ENCODE data around the gene CALML5.

Gene CALML5

GRCh38 chr10:5485948-5486852 is 13.2 kb downstream of the CALML5 start (continued):
- TF ChIP-seq ZNF174 (tag by site-specific recombination; IDR thresholded peaks at IDR 0.05): no peak
- TF ChIP-seq ZNF571 (tag by site-specific recombination; IDR thresholded peaks at IDR 0.05): no peak

DNA sequence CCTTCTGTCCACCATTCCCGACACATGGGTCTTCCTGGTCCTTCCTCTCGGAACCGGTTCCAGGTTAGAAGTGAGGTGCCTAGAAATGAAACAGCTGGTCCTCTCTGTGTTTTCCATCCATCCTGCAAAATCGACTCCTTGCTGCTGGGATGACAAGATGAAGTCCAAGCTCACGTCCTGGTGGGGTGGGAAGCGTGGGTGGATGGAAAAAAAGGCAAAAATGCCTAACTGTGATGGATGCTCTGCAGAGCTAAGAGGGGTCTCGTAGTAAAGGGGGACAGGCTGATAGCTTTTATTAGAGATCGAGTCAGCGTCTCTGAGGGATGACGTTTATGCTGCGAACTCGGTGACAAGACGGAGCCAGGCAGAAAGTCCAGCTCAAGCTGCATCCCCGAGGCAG is 14.1 kb downstream of the CALML5 start:
- H3K4me1 ChIP-seq (ENCODE audit: control insufficient read depth, insufficient read depth, low read length): no peaks in the 10 kb centered on the region
- no peaks in the 10 kb centered on the region for H3K36me3 ChIP-seq (ENCODE audit: control insufficient read depth in 2 of 2, insufficient read depth in 1 of 2, low read length in 2 of 2)
- ChIA-PET POLR2A (no interaction called here), CTCF (interaction anchor here (1.1 to 2.0 kb wide), 2 partner anchors 10 to 138 kb away, joined by 3 to 7 read pairs; no protein-coding TSS in a partner anchor)
- no peak overlapping the region for H3K27ac ChIP-seq (ENCODE audit: extremely low read depth, low read depth, low read length)
- no peak overlapping the region for H3K4me3 ChIP-seq (ENCODE audit: low read depth, low read length)
- no peaks in the 10 kb centered on the region for H3K9me3 ChIP-seq (ENCODE audit: control insufficient read depth, insufficient read depth, low read depth, low read length)
- no peak for TF ChIP-seq ZNF132 (tag by site-specific recombination; IDR thresholded peaks at IDR 0.05; ENCODE audit: borderline replicate concordance)
- TF ChIP-seq, protein P1, sequence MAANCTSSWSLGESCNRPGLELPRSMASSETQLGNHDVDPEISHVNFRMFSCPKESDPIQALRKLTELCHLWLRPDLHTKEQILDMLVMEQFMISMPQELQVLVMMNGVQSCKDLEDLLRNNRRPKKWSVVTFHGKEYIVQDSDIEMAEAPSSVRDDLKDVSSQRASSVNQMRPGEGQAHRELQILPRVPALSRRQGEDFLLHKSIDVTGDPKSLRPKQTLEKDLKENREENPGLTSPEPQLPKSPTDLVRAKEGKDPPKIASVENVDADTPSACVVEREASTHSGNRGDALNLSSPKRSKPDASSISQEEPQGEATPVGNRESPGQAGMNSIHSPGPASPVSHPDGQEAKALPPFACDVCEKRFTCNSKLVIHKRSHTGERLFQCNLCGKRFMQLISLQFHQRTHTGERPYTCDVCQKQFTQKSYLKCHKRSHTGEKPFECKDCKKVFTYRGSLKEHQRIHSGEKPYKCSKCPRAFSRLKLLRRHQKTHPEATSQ (tag by site-specific recombination; IDR thresholded peaks at IDR 0.05): no peak
- TF ChIP-seq, protein P2, sequence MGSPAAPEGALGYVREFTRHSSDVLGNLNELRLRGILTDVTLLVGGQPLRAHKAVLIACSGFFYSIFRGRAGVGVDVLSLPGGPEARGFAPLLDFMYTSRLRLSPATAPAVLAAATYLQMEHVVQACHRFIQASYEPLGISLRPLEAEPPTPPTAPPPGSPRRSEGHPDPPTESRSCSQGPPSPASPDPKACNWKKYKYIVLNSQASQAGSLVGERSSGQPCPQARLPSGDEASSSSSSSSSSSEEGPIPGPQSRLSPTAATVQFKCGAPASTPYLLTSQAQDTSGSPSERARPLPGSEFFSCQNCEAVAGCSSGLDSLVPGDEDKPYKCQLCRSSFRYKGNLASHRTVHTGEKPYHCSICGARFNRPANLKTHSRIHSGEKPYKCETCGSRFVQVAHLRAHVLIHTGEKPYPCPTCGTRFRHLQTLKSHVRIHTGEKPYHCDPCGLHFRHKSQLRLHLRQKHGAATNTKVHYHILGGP (tag by site-specific recombination; IDR thresholded peaks at IDR 0.05): no peak
- no peak for TF ChIP-seq ZSCAN16 (tag by site-specific recombination; IDR thresholded peaks at IDR 0.05)
- no peak for TF ChIP-seq ZBTB17 (tag by site-specific recombination; IDR thresholded peaks at IDR 0.05)
- no peak for TF ChIP-seq PATZ1 (tag by site-specific recombination; IDR thresholded peaks at IDR 0.05)
- TF ChIP-seq ZNF830 (tag by site-specific recombination; IDR thresholded peaks at IDR 0.05; ENCODE audit: low read depth): no peak
- TF ChIP-seq, protein P3, sequence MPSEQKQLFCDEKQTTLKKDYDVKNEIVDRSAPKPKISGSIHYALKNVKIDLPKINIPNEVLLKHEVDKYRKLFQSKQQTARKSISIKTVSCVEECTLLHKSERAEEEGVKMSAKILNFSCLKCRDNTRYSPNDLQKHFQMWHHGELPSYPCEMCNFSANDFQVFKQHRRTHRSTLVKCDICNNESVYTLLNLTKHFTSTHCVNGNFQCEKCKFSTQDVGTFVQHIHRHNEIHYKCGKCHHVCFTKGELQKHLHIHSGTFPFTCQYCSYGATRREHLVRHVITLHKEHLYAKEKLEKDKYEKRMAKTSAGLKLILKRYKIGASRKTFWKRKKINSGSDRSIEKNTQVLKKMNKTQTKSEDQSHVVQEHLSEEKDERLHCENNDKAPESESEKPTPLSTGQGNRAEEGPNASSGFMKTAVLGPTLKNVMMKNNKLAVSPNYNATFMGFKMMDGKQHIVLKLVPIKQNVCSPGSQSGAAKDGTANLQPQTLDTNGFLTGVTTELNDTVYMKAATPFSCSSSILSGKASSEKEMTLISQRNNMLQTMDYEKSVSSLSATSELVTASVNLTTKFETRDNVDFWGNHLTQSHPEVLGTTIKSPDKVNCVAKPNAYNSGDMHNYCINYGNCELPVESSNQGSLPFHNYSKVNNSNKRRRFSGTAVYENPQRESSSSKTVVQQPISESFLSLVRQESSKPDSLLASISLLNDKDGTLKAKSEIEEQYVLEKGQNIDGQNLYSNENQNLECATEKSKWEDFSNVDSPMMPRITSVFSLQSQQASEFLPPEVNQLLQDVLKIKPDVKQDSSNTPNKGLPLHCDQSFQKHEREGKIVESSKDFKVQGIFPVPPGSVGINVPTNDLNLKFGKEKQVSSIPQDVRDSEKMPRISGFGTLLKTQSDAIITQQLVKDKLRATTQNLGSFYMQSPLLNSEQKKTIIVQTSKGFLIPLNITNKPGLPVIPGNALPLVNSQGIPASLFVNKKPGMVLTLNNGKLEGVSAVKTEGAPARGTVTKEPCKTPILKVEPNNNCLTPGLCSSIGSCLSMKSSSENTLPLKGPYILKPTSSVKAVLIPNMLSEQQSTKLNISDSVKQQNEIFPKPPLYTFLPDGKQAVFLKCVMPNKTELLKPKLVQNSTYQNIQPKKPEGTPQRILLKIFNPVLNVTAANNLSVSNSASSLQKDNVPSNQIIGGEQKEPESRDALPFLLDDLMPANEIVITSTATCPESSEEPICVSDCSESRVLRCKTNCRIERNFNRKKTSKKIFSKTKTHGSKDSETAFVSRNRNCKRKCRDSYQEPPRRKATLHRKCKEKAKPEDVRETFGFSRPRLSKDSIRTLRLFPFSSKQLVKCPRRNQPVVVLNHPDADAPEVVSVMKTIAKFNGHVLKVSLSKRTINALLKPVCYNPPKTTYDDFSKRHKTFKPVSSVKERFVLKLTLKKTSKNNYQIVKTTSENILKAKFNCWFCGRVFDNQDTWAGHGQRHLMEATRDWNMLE (tag by site-specific recombination; conservative IDR thresholded peaks at IDR 0.05; ENCODE audit: low read depth): no peak
- TF ChIP-seq ZNF280D (tag by site-specific recombination; IDR thresholded peaks at IDR 0.05): no peak
